IPS-18c (cell line): ENCODE measurements around the gene BMF.
A peak's percentile ranks its signal among the peaks of the same experiment; 100 is the strongest.

Experiments used
- H3K4me3 ChIP-seq: 2 replicates; pipeline ENCODE4 v1.7.0; 2013; ENCODE audit warnings: low read depth, mild to moderate bottlenecking, low read length, moderate library complexity; ENCODE audit not compliant: insufficient read depth
- H3K9me3 ChIP-seq: one replicate; pipeline ENCODE4 v1.6.1; 2013; ENCODE audit warnings: mild to moderate bottlenecking, low read length, moderate library complexity; ENCODE audit not compliant: control insufficient read depth, insufficient read depth

Gene BMF

DNA sequence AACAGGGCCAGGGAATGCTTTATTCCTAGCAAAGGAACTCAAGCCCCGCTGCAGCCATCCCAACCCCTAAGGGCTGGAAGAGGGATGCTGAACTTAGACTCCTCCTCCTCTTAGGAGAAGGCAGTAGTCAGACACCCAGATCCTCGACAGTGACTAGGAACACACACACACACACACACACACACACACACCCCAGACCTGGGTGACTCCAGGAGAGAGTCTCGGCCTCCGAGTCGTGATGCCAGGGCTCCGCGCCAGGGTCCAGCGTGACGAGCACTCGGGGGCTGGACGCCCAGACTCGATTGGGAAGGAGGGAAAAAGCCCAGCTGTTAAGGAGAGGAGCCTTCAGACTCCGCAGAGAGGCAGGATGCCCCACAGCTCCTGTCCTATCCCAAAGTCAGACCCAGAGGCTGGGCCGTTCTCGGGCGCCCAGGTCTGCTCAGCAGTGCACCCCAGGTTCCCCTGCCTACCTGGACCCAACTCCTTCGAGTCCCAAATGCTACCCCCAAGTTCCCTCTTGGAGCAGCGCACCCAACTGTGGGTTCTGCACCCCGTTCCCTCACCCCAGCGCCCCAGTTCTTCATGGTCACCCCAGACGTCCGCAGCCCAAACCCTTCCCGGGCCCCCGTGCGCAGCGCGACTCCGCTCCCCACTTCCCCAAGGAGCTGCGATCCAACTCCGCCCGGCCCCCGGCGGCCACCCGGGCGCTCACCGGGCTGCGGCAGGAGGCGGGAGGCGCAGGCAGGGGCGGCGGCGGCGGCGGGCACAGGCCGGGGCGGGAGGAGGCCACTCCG is 421 bp downstream of the BMF start:
- Histone ChIP-seq H3K9me3 (no peaks in the 10 kb centered on the region), H3K4me3 (peak overlapping the region; percentile 96)

- Histone ChIP-seq H3K9me3 (no peaks in the 10 kb centered on the region), H3K4me3 (no peak overlapping the region)
These were observed 2.2 kb downstream of the BMF start for GRCh38 chr15:40106203-40107161.

DNA sequence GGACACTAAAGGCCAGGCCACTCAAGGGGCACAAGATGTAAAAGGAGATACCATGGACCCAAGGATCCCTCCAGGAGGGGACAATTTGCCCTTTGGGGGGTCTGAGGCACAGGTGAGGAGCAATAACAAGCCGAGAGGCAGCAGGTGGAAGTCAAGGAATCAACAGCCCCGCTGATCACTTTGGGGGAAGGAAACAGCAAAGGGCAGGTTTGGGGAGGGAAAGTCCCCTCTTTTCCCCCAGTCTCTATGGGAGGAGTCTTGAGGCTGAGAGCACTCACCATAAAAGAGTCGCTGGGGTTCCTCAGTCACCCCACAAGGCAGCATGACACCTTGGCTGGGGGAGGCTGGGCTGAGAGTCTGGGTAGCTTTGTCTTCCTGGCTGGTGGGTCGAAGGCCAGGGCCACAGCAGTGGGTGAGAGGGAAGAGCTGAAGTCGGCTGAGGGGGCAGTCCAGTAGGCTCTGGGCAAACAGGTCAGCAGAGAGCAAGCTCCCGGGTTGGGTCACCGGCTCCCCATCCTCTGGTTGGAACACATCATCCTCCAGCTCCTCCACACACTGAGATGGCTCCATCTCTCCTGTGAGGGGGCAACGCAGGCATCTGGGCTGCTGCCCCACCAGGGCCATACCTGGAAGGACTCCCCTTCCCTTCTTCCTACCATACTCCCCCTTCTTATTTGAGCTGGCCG is 3.0 kb downstream of the BMF start:
- H3K4me3 ChIP-seq: no peak overlapping the region
- no peaks in the 10 kb centered on the region for H3K9me3 ChIP-seq

GRCh38 chr15:40104865-40105516 is 3.7 kb downstream of the BMF start:
- no peaks in the 10 kb centered on the region for H3K9me3 ChIP-seq
- no peak overlapping the region for H3K4me3 ChIP-seq

- Histone ChIP-seq H3K4me3 (peak overlapping the region; percentile 25; the same call in 1 of the 2 replicates), H3K9me3 (no peaks in the 10 kb centered on the region)
These were observed 4.3 kb downstream of the BMF start for GRCh38 chr15:40104296-40104864.

DNA sequence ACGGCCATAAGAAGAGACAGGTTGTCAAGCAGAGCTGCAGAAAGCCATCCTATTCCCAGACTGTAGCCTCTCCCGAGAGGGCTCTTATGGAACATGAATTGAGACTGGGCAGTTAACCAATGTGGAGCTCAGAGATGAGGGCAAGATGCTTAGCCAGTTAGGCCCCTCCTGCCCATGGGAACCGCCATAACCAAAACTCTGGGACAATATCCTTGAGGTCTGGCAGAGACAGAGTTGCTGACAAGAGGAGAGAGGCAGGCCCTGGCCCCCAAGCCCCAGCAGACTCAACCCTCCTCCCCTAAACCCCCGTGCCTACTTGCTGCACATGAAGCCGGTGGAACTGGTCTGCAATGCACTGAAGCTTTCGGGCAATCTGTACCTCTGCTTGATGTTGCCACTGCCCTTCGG is 4.8 kb downstream of the BMF start:
- Histone ChIP-seq H3K9me3 (no peaks in the 10 kb centered on the region), H3K4me3 (peak overlapping the region; percentile 25)

- Histone ChIP-seq H3K9me3 (no peaks in the 10 kb centered on the region), H3K4me3 (peak overlapping the region; percentile 40; the same call in 1 of the 2 replicates)
These were observed 5.5 kb downstream of the BMF start for GRCh38 chr15:40102897-40103858.

DNA sequence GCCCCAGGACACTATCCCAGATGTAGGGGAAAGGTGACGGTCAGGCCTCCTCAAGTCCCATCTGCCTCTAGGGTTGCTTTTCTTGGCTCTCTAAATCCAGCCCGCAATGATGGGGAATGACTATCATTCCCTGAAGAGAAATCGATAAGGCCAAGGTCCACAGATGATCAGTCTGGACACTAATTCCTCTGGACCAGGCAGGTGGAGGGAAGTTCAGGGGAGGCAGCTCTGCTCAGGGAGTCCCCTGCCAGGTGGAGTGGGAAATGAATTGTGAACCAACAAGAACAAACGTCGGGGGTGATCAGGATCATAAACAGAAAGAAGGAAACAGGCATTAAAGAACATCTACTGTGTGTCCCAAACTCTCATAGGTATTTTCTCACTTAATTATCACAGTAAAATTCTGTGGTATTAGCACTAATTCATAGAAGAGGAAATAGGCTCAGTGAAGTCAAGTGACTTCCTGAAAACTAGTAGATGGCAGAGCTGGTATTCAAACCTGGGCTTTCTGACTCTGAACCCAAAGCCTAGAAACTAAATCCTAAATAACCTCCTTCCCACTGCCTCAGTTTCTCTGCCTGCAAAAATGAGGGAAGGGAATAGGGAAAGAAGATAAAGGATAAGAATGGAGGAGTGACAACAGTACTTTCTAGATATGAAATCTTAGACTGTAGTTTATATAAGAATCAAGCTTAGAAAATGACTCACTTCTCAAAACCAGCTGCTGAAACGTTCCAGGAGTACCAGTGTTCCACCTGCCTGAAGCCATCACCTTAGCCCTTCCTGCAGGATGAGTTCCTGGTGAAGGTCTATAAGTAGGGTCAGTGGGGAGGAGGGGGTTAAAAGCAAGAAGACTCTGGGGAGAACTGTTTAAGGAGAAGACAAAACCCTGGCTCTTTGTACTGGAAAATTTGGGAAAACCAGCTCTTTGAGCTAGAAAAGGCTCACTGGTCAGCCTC is 7.5 kb downstream of the BMF start:
- Histone ChIP-seq H3K9me3 (no peaks in the 10 kb centered on the region), H3K4me3 (no peak overlapping the region)

- no peak overlapping the region for H3K4me3 ChIP-seq
- H3K9me3 ChIP-seq: no peaks in the 10 kb centered on the region
These were observed 8.3 kb downstream of the BMF start for GRCh38 chr15:40100123-40100946.

DNA sequence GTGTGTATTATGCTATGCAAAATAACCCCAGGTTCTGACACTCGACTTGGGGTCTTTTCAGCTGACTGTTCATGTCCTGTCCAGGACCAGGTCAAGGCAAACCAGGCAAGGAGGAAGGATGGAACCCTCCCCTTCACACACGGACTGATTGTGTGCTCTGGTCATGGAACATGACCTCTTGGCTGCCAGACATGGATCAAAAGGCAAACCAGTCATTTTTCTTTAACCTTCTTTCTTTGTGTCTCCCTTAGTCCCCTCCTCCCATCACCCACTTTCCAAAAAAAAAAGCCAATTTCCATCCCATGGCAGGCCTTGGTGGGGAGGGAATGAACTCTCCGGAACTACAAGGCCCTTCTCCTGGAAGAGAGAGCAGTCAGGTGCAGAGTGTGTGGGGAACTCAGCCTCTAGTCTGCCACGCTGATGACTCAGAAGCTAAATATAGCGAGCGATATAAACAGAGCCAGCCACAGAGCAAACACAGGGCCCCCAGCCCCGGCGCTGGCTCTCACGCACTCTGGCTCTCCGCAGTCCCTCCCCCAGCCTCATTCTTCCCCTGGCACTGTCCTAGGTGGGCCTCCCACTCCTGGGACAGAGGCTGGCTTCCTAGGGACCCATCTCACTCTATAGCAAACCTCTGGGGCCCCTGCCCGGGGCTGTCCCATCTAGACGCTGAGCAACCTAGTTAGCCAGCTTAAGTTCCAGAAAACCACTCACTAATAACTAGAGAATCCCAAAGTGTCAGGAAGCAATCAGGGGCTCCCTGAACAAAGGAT is 10.0 kb downstream of the BMF start:
- Histone ChIP-seq H3K4me3 (no peak overlapping the region), H3K9me3 (no peaks in the 10 kb centered on the region)

GRCh38 chr15:40097968-40098476 is 10.7 kb downstream of the BMF start:
- Histone ChIP-seq H3K4me3 (no peak overlapping the region), H3K9me3 (no peaks in the 10 kb centered on the region)

DNA sequence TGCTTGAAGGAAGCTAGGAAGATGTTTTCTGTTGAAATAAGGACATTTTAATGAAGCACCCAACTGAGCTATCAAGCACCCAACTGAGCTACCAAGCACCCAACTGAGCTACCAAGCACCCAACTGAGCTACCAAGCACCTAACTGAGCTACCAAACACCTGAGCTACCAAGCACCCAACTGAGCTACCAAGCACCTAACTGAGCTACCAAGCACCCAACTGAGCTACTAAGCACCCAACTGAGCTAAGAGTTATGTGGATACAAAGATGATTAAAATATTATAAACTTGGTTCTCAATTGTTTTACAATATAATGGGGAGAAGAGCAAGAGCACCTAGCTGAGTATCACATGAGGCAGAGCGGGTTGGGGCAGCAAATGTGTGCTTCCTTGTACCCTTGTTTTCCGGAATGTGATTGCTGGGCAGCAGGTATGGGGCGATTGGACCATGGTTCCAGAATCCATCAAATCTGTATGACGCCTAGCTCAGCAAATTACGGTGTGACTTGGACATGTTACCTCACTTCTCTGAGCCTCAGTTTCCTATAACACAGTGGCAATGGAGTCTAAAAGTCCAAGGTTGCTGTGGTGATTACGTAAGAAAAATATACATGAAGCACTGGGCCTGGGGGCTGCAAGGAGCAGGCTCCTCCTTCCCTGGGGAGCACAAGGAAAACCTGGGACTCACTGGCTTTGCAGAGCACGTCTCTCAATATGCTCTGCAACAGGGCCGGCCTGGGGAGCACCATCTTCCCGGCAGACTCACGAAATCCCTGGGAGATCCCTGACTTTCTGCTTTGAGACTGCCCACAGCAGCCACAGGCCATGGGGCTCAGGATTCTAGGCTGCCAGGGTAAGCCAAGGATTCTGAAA is 11.3 kb downstream of the BMF start:
- Histone ChIP-seq H3K4me3 (no peak overlapping the region), H3K9me3 (no peaks in the 10 kb centered on the region)
